Colonic mucosa (tissue), 4 donors: ENCODE measurements around the gene ADD2. TPM values are rescaled to one million over a fixed set of nuclear protein-coding genes. Genes with fewer than 3 reads are reported as not detected.

Source experiments
- DNase-seq: peaks from one replicate; pipeline ENCODE4 v3.0.0-alpha.2; 2020
- H3K27ac ChIP-seq: fragments of 200-600 bp; one replicate; pipeline ENCODE4 v1.8.0; 2021
- H3K27me3 ChIP-seq: fragments of 200-600 bp; one replicate; pipeline ENCODE4 v1.8.0; 2021
- H3K36me3 ChIP-seq: fragments of 200-600 bp; one replicate; pipeline ENCODE4 v1.8.0; 2021
- H3K4me1 ChIP-seq: fragments of 200-600 bp; one replicate; pipeline ENCODE4 v1.8.0; 2021; ENCODE audit warnings: mild to moderate bottlenecking
- H3K4me3 ChIP-seq: fragments of 200-600 bp; one replicate; pipeline ENCODE4 v1.8.0; 2021
- H3K9ac ChIP-seq, 2 donors: one replicate each; pipeline ENCODE4 v1.7.0; 2013; ENCODE audit warnings: control low read depth in 2 of 2, low read depth in 2 of 2, low read length in 2 of 2
- H3K9me3 ChIP-seq: fragments of 200-600 bp; one replicate; pipeline ENCODE4 v1.8.0; 2021
- intact Hi-C: fragments of 100-400 bp; cut with DNase I; formaldehyde crosslinking; loops from one replicate; pipeline ENCODE4 v1.14.1; 2022
- total RNA-seq, 2 donors: library from RNA; stranded (reverse); fragmentation: NEBNext Ultra II Directional in 1 of 2; extraction: Animal tissue kit (Norgen Biotek cat#: 25700) in 1 of 2; gene quantifications; one replicate each; pipeline ENCODE4 v1.2.1, GENCODE V29; 2021
- TF ChIP-seq, protein P1 (sequence below): fragments of 200-600 bp; IDR thresholded peaks from one replicate; pipeline ENCODE4 v1.8.0; 2022; ENCODE audit warnings: antibody characterized with exemption, mild to moderate bottlenecking
- donor health status: healthy.
- donor health status: DM: no; HTN: no; CAD: no.
- donor health status: DM: no; HTN: no; CAD: no.

The ADD2 gene
- total RNA-seq, 2 donors from 2014 or later = 0.79 to 1.1 TPM

DNA sequence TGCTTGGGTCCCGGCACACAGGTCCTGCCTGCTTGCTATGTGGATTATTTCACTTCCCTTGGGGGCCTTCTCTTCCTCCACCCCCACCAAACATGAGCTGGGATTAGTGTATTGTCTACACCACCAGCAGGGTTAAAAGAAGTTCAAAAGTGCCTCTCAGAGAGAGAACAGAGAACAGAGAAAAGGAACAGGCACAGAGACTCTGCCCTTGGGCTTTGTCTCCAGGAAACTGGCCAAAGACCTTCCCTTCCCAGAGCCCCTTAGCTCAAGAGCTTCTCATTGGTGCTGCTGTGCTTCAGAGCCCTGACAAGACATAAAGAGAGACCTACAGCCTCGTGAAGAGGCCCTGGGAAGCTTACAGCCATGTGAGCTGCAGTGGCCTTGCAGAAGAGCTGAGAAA lies 29.5 kb upstream of the ADD2 start:
- TF ChIP-seq, protein P1, sequence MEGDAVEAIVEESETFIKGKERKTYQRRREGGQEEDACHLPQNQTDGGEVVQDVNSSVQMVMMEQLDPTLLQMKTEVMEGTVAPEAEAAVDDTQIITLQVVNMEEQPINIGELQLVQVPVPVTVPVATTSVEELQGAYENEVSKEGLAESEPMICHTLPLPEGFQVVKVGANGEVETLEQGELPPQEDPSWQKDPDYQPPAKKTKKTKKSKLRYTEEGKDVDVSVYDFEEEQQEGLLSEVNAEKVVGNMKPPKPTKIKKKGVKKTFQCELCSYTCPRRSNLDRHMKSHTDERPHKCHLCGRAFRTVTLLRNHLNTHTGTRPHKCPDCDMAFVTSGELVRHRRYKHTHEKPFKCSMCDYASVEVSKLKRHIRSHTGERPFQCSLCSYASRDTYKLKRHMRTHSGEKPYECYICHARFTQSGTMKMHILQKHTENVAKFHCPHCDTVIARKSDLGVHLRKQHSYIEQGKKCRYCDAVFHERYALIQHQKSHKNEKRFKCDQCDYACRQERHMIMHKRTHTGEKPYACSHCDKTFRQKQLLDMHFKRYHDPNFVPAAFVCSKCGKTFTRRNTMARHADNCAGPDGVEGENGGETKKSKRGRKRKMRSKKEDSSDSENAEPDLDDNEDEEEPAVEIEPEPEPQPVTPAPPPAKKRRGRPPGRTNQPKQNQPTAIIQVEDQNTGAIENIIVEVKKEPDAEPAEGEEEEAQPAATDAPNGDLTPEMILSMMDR = no peak
- Histone ChIP-seq H3K27ac (no peak overlapping the region), H3K9me3 (no peaks in the 10 kb centered on the region), H3K9ac (no peak overlapping the region), H3K4me1 (no peaks in the 10 kb centered on the region), H3K36me3 (no peaks in the 10 kb centered on the region), H3K27me3 (no peaks in the 10 kb centered on the region), H3K4me3 (no peak overlapping the region)
- DNase-seq = no peak
- intact Hi-C loops = no loop called here

GRCh38 chr2:70796262-70796661 lies 28.3 kb upstream of the ADD2 start:
- Histone ChIP-seq H3K9me3 (no peaks in the 10 kb centered on the region), H3K4me1 (no peaks in the 10 kb centered on the region), H3K27ac (no peak overlapping the region), H3K9ac (no peak overlapping the region), H3K27me3 (no peaks in the 10 kb centered on the region), H3K4me3 (no peak overlapping the region), H3K36me3 (no peaks in the 10 kb centered on the region)
- TF ChIP-seq, protein P1 = no peak
- DNase-seq = no peak
- intact Hi-C loops = no loop called here

DNA sequence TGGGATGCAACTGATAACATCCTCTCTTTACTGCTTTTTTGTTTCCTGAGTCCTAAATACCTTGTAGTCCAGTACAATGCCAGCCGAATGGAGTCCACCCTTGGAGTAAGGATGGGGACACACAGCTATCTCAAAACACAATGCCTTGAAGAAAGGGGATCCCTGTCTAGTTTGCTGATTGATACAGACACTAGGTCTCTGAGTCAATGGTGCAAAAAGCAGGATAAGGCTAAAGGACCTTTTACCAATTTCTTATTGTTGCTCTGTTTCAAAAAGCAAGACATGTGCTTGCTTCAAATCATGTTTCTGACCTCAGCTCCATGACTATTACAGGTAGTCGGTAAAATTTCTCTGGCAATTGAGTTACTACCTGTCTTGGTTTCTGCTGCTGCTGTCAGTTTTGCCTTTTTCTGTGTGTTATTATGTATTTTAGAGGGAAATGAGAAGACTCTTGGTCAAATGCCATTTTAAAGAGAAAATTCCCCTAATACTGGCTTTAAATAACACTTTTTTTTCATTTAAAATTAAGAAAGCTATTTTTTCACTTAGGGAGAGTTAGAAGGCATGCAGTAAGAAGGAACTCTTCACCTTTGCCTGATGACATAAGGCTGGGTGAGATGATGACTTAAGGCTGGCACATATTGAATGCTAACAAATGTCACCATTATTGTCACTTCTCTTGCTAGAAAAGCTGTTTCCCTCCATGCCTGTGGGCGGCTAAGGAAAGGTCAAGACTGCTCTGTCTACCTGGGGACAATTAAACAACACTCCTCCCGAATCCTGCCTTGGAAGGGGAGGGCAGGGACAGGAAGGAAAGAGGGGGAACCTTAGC lies 27.4 kb upstream of the ADD2 start:
- TF ChIP-seq, protein P1 = no peak
- Histone ChIP-seq H3K27ac (no peak overlapping the region), H3K27me3 (peaks cover 5% of the 10 kb centered on the region), H3K4me3 (no peak overlapping the region), H3K36me3 (no peaks in the 10 kb centered on the region), H3K9me3 (no peaks in the 10 kb centered on the region), H3K9ac (no peak overlapping the region), H3K4me1 (no peaks in the 10 kb centered on the region)
- DNase-seq = no peak
- intact Hi-C loops = no loop called here

- no peaks in the 10 kb centered on the region for H3K36me3 ChIP-seq
- no peaks in the 10 kb centered on the region for H3K9me3 ChIP-seq
- no peaks in the 10 kb centered on the region for H3K4me1 ChIP-seq
- no peak overlapping the region for H3K9ac ChIP-seq
- peaks cover 15% of the 10 kb centered on the region for H3K27me3 ChIP-seq
- no peak for DNase-seq
- no peak overlapping the region for H3K27ac ChIP-seq
- intact Hi-C loops = no loop called here
- H3K4me3 ChIP-seq = no peak overlapping the region
- TF ChIP-seq, protein P1 = no peak
Observed at GRCh38 chr2:70793450-70793849, 25.4 kb upstream of the ADD2 start.

GRCh38 chr2:70790136-70790828 lies 22.3 kb upstream of the ADD2 start, which contains the start of gene FIGLA:
Gene FIGLA, minus strand, starts transcription at chr2:70790643. Its CDS starts 5 bp downstream, at chr2:70790638.
- Histone ChIP-seq H3K27ac (no peak within 1 kb of the TSS), H3K27me3 (peaks cover 15% of the 10 kb centered on the region), H3K36me3 (no peaks in the 10 kb centered on the region), H3K4me1 (no peaks in the 10 kb centered on the region), H3K9ac (no peak within 1 kb of the TSS), H3K9me3 (no peaks in the 10 kb centered on the region), H3K4me3 (no peak within 1 kb of the TSS)
- TF ChIP-seq, protein P1 = no peak
- intact Hi-C loops = no loop called here
- no peak for DNase-seq
